Subcutaneous abdominal adipose tissue (tissue), 5 donors: ENCODE results near the gene VPS8.
"Not testable (repeated sequence)": the region's sequence is repeated elsewhere in the genome, so short reads cannot be mapped to it uniquely, and the experiment has no call there.

Experiments used
- H3K27ac ChIP-seq: one replicate; pipeline ENCODE4 v1.7.0; 2013; ENCODE audit warnings: low read depth, mild to moderate bottlenecking, inconsistent platforms, low read length, moderate library complexity
- H3K27me3 ChIP-seq, 5 donors: one replicate each; pipeline ENCODE4 v1.7.0; 2013; ENCODE audit warnings: low read length in 5 of 5, inconsistent platforms in 1 of 5; ENCODE audit not compliant: control insufficient read depth in 5 of 5, insufficient read depth in 4 of 5
- H3K36me3 ChIP-seq, 5 donors: one replicate each; pipeline ENCODE4 v1.7.0; 2013; ENCODE audit warnings: low read length in 5 of 5; ENCODE audit not compliant: control insufficient read depth in 5 of 5, insufficient read depth in 5 of 5
- H3K4me1 ChIP-seq, 5 donors: one replicate each; pipeline ENCODE4 v1.7.0; 2013; ENCODE audit warnings: low read length in 5 of 5, mild to moderate bottlenecking in 3 of 5, moderate library complexity in 1 of 5; ENCODE audit not compliant: control insufficient read depth in 5 of 5, insufficient read depth in 5 of 5
- H3K4me3 ChIP-seq, 5 donors: one replicate each; pipeline ENCODE4 v1.7.0; 2013; ENCODE audit warnings: low read length in 5 of 5, low read depth in 1 of 5
- H3K9ac ChIP-seq, 5 donors: one replicate each; pipeline ENCODE4 v1.7.0; 2013; ENCODE audit warnings: low read length in 5 of 5, mild to moderate bottlenecking in 4 of 5, moderate library complexity in 3 of 5
- H3K9me3 ChIP-seq, 5 donors: one replicate each; pipeline ENCODE4 v1.7.0; 2013; ENCODE audit warnings: low read length in 5 of 5; ENCODE audit not compliant: control insufficient read depth in 5 of 5
- donor health status: healthy.
- donor health status: healthy.
- donor health status: healthy.
- donor health status: healthy.
- donor health status: healthy.

VPS8 gene

DNA sequence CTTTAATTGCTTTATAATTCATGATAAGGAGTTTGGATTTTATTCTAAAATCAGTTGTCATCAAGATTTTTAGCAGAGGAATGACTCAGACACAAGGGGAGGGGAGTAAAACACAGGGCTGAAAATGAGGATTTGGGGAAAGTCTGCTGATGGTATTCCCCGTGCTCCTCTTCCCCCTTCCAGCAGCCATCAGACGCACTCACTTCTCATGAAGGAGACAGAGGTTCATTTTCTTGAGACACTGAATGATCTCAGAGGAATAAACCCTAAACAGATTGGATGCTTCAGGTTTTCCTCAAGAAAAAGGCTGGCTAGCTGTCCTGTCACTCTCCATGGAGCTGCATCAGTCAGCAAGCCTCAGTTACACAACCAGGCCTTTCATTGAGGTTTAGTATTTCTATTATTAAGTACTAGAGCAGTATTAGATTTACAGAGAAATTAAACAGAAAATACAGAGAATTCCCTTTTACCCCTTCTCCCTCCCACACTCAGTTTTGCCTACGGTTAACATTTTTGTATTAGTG, 174.5 kb downstream of the VPS8 start:
- peaks cover 0 to 2% (median 0%) of the 10 kb centered on the region in 5 donors for H3K4me1 ChIP-seq
- no peak overlapping the region for H3K27ac ChIP-seq
- no peaks in the 10 kb centered on the region for H3K27me3 ChIP-seq
- H3K9me3 ChIP-seq, result no peaks in the 10 kb centered on the region
- no peak overlapping the region for H3K4me3 ChIP-seq
- no peak overlapping the region for H3K9ac ChIP-seq
- H3K36me3 ChIP-seq, result peaks cover 3 to 25% (median 14%) of the 10 kb centered on the region in 5 donors

DNA sequence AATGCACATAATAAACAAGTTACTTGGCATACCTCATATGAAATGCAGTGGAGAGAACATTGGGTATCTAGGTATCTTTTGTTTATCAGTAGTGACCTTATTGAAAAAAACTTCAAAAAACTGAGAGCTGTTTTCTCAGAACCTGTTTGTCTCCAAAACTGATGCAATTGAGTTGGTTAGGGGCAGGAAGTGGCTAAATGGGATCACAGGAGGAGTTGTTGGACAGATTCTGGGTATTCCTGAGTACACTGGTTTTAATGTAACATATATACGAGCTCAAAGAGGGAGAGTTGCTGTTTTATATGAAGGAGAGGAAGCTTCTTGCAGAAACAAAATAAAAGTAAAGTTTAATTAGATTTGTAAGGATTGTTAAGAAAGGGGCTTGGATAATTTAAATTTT, 181.4 kb downstream of the VPS8 start:
- Histone ChIP-seq H3K27ac (no peak overlapping the region), H3K9ac (no peak overlapping the region), H3K9me3 (no peaks in the 10 kb centered on the region), H3K36me3 (peaks cover 17 to 34% (median 26%) of the 10 kb centered on the region in 5 donors), H3K27me3 (no peaks in the 10 kb centered on the region), H3K4me3 (no peak overlapping the region), H3K4me1 (no peaks in the 10 kb centered on the region)

DNA sequence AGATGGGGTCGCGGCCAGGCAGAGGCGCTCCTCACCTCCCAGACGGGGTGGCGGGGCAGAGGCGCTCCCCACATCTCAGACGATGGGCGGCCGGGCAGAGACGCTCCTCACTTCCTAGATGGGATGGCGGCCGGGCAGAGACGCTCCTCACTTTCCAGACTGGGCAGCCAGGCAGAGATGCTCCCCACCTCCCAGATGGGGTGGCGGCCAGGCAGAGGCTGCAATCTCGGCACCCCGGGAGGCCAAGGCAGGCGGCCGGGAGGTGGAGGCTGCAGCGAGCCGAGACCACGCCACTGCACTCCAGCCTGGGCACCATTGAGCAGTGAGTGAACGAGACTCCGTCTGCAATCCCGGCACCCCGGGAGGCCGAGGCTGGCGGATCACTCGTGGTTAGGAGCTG, 191.9 kb downstream of the VPS8 start:
- H3K36me3 ChIP-seq, result peaks cover 25 to 36% (median 32%) of the 10 kb centered on the region in 5 donors
- not testable (repeated sequence) for H3K4me3 ChIP-seq, H3K27ac ChIP-seq, H3K9me3 ChIP-seq, H3K27me3 ChIP-seq, H3K9ac ChIP-seq, H3K4me1 ChIP-seq

GRCh38 chr3:185009650-185010049, 197.7 kb downstream of the VPS8 start:
- no peak overlapping the region for H3K27ac ChIP-seq
- no peaks in the 10 kb centered on the region for H3K27me3 ChIP-seq

DNA sequence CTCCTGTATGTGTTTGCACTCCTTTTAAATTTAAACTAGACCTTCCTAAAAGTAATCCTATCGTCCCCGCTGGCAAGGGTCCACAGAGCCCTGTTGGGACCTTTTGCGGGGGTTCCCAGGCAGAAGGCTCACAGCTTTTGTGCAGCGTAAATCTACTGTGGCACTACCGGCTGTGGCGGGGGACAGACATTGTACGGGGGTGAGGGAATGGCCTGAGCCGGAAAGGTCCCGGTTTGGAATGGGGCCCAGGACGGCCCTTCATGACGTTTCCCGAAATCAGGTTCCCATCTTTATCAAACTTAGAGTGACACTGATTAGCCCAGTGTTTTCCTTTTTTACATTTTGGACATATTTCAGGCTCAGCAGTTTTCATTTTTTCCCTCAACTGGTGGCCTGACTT, 205.6 kb downstream of the VPS8 start:
- H3K9ac ChIP-seq, H3K27me3 ChIP-seq, H3K9me3 ChIP-seq, H3K4me1 ChIP-seq, H3K27ac ChIP-seq: not testable (repeated sequence)
- peaks cover 0 to 19% (median 4%) of the 10 kb centered on the region in 5 donors for H3K36me3 ChIP-seq
- peak overlapping the region in 1 of 5 donors; percentile 47 for H3K4me3 ChIP-seq

More at GRCh38 chr3:185009650-185010049, 197.7 kb downstream of the VPS8 start:
- H3K4me3 ChIP-seq, result no peak overlapping the region
- H3K36me3 ChIP-seq, result peaks cover 0 to 17% (median 4%) of the 10 kb centered on the region in 5 donors
- no peaks in the 10 kb centered on the region for H3K4me1 ChIP-seq
- no peak overlapping the region for H3K9ac ChIP-seq
- peaks cover 5 to 8% (median 8%) of the 10 kb centered on the region in 5 donors for H3K9me3 ChIP-seq

- not testable (repeated sequence) for H3K9ac ChIP-seq, H3K4me1 ChIP-seq, H3K27ac ChIP-seq, H3K27me3 ChIP-seq, H3K4me3 ChIP-seq, H3K9me3 ChIP-seq
- H3K36me3 ChIP-seq, result peaks cover 0 to 19% (median 4%) of the 10 kb centered on the region in 5 donors
These were observed 206.0 kb downstream of the VPS8 start for GRCh38 chr3:185017996-185018395.

GRCh38 chr3:185021256-185021655, 209.3 kb downstream of the VPS8 start:
- peaks cover 0 to 24% (median 11%) of the 10 kb centered on the region in 5 donors for H3K36me3 ChIP-seq
- H3K9ac ChIP-seq, result no peak overlapping the region
- no peak overlapping the region for H3K4me3 ChIP-seq
- H3K4me1 ChIP-seq, result peaks cover 0 to 6% (median 0%) of the 10 kb centered on the region in 5 donors
- peaks cover 0 to 8% (median 6%) of the 10 kb centered on the region in 5 donors for H3K9me3 ChIP-seq
- no peak overlapping the region for H3K27ac ChIP-seq
- no peaks in the 10 kb centered on the region for H3K27me3 ChIP-seq

GRCh38 chr3:185024406-185024805, 212.4 kb downstream of the VPS8 start:
- Histone ChIP-seq H3K9me3 (peaks cover 0 to 2% (median 0%) of the 10 kb centered on the region in 5 donors), H3K36me3 (peaks cover 4 to 24% (median 14%) of the 10 kb centered on the region in 5 donors), H3K4me3 (no peak overlapping the region), H3K9ac (no peak overlapping the region), H3K27me3 (no peaks in the 10 kb centered on the region), H3K4me1 (no peaks in the 10 kb centered on the region), H3K27ac (no peak overlapping the region)

GRCh38 chr3:185024966-185025365, 213.0 kb downstream of the VPS8 start:
- Histone ChIP-seq H3K36me3 (peaks cover 4 to 29% (median 14%) of the 10 kb centered on the region in 5 donors), H3K27me3 (no peaks in the 10 kb centered on the region), H3K4me1 (no peaks in the 10 kb centered on the region), H3K9me3 (no peaks in the 10 kb centered on the region), H3K4me3 (no peak overlapping the region), H3K27ac (no peak overlapping the region), H3K9ac (no peak overlapping the region)

DNA sequence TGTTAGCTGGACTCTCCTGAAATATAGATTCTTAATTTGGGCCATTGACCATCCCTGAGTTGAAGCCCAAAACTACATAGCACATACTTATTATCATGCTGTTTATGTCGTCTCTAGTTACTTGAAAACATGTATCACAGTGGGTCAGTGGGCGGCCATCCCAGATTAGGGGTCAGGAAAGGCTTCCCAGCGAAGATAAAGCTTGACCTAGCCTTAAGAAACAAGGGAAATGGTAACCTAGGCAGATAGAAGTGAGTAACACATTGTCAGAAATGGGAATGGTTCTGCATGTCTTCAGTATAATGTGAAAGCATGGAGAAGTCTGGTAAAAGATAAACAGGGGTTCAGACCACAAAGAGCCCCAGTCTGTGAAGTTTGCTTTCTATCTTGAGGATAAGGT, 216.2 kb downstream of the VPS8 start:
- Histone ChIP-seq H3K9ac (no peak overlapping the region), H3K9me3 (no peaks in the 10 kb centered on the region), H3K36me3 (peaks cover 4 to 40% (median 19%) of the 10 kb centered on the region in 5 donors)

More for the DNA sequence above, 216.2 kb downstream of the VPS8 start:
- Histone ChIP-seq H3K27ac (no peak overlapping the region), H3K4me3 (no peak overlapping the region), H3K4me1 (no peaks in the 10 kb centered on the region), H3K27me3 (no peaks in the 10 kb centered on the region)
